ENCODE results near the gene CLEC16A. TPM values are rescaled to one million over a fixed set of nuclear protein-coding genes. Genes with fewer than 3 reads are reported as not detected.

The CLEC16A gene
- total RNA-seq, 3 donors from 2014 or later: 20.0 to 35.3 (median 33.1) TPM

DNA sequence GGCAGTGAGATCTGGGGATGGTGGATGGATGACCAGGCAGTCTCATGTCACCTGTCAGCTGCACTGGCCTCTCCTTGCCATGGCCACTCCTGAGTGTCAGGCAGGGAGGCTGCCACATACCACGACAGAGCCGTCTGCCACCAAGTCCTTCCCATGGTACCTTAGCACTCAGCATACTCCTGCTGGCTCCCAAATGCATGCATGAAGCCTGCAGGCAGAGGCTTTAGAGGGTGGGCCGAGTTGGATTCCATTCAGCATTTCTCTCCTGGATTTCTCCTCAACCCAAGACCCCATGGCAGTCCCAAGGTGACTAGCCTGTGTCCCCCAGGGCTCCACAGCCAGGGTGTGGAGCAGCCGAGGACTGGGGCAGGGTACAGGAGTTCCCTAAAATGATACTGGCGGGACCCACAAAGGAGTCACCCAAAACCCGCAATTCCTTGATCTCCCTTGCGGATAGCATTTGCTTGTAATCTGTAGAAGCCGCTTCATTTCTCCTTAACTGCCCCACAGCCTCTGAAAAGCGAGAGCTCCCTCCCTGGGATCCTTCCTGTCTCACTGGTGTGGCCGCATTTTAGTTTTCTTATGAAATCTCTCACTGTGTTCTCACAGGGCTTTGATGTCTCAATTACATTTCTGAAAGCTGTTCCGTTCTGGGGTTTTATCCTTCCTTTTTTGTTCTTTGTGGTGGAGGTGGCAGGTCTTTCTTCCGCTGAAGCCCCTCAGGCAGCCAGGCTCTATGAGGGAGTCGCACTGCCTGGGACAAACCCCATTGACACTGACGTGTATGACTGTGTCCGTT is 170.2 kb downstream of the CLEC16A start:
- no peak overlapping the region for H3K27ac ChIP-seq
- H3K4me3 ChIP-seq: no peak overlapping the region
- H3K4me1 ChIP-seq: no peaks in the 10 kb centered on the region
- intact Hi-C loops (cut with DNase I; ENCODE audit: low total_unique reads): no loop called here
- DNase-seq (ENCODE audit: low spot score in 2 of 2): no peak
- H3K9me3 ChIP-seq: peaks cover 5 to 8% of the 10 kb centered on the region in 2 donors
- no peaks in the 10 kb centered on the region for H3K27me3 ChIP-seq
- no peak for TF ChIP-seq POLR2A (IDR thresholded peaks at IDR 0.05)
- no peak for TF ChIP-seq POLR2AphosphoS5 (IDR thresholded peaks at IDR 0.05)
- TF ChIP-seq, protein P1, sequence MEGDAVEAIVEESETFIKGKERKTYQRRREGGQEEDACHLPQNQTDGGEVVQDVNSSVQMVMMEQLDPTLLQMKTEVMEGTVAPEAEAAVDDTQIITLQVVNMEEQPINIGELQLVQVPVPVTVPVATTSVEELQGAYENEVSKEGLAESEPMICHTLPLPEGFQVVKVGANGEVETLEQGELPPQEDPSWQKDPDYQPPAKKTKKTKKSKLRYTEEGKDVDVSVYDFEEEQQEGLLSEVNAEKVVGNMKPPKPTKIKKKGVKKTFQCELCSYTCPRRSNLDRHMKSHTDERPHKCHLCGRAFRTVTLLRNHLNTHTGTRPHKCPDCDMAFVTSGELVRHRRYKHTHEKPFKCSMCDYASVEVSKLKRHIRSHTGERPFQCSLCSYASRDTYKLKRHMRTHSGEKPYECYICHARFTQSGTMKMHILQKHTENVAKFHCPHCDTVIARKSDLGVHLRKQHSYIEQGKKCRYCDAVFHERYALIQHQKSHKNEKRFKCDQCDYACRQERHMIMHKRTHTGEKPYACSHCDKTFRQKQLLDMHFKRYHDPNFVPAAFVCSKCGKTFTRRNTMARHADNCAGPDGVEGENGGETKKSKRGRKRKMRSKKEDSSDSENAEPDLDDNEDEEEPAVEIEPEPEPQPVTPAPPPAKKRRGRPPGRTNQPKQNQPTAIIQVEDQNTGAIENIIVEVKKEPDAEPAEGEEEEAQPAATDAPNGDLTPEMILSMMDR (IDR thresholded peaks at IDR 0.05): no peak
- H3K36me3 ChIP-seq: no peaks in the 10 kb centered on the region

DNA sequence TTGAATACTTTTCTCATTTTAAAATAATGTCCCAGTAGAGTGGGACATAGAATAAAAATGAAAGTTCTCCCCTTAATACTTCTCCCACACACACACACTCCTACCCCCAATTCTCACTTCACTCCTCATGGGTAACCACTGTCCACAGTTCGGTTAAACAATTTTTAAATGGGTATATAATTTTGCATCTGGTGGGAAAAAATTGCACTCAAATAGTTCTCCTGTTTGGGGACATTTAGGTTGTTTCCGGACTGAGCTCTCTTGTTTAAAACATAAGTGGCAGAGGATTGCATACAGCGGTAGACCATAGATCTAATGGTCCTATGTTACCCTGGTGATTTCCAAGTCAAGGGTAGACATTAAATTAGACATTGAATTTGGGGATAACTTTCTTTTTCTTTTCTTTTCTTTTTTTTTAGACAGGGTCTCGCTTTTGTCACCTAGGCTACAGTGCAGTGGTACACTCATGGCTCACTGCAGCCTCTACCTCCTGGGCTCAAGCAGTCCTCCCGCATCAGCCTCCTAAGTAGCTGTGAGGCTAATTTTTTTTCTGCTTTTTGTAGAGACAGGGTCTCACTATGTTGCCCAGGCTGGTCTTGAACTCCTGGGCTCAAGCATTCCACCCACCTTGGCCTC is 173.3 kb downstream of the CLEC16A start:
- H3K27me3 ChIP-seq: no peaks in the 10 kb centered on the region
- intact Hi-C loops (cut with DNase I; ENCODE audit: low total_unique reads): no loop called here
- TF ChIP-seq, protein P1 (IDR thresholded peaks at IDR 0.05): no peak
- TF ChIP-seq POLR2A (IDR thresholded peaks at IDR 0.05) (no peak), POLR2AphosphoS5 (IDR thresholded peaks at IDR 0.05) (no peak)
- no peak for DNase-seq (ENCODE audit: low spot score in 2 of 2)
- H3K4me1 ChIP-seq: no peaks in the 10 kb centered on the region
- H3K27ac ChIP-seq: no peak overlapping the region
- no peaks in the 10 kb centered on the region for H3K36me3 ChIP-seq
- H3K4me3 ChIP-seq: no peak overlapping the region
- H3K9me3 ChIP-seq: no peaks in the 10 kb centered on the region

DNA sequence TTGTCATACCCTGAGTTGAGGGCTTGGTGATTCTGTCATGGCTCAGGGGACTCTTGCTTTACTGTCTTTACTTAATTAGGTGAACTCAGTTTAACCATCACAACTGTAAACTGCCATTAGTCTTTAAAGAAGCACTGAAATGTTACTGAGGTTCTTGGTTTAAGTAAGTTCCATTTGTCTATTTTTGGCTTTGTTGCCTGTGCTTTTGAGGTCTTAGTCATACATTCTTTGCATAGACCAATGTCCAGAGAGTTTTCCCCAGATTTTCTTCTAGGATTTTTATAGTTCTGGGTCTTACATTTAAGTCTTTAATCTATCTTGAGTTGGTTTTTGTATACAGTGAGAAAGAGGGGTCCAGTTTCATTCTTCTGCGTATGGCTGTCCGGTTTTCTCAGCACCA is 174.1 kb downstream of the CLEC16A start:
- no peaks in the 10 kb centered on the region for H3K4me1 ChIP-seq
- no peak overlapping the region for H3K4me3 ChIP-seq
- TF ChIP-seq POLR2A (IDR thresholded peaks at IDR 0.05) (no peak), POLR2AphosphoS5 (IDR thresholded peaks at IDR 0.05) (no peak)
- TF ChIP-seq, protein P1 (IDR thresholded peaks at IDR 0.05): no peak
- intact Hi-C loops (cut with DNase I; ENCODE audit: low total_unique reads): no loop called here
- H3K27me3 ChIP-seq: no peaks in the 10 kb centered on the region
- no peak for DNase-seq (ENCODE audit: low spot score in 2 of 2)
- H3K27ac ChIP-seq: no peak overlapping the region
- H3K9me3 ChIP-seq: no peaks in the 10 kb centered on the region
- no peaks in the 10 kb centered on the region for H3K36me3 ChIP-seq

DNA sequence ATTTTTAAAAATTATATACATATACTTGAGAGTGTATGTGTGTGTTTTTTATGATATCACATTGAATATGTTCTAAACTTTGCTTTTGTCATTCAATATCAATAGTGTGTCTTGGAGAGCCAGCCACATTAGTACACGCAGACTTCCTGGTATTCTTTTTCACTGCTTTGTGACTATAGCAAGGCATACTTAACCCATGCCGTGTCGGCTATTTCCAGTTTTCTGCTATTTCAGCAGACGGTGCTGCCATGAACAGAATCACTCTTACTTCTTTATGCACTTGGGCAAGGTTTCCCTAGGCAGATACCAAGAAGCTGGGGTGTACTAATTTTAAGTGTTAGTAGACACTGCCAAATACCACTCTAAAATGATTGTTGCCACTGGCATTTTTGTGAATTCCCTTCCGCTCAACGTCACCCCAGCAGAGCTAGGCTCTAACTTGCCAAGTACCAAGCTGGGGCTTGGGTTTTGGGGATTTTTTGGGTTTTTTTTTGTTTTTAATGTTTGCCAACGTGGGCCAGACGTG is 176.8 kb downstream of the CLEC16A start:
- no peaks in the 10 kb centered on the region for H3K9me3 ChIP-seq
- H3K27me3 ChIP-seq: no peaks in the 10 kb centered on the region
- no peaks in the 10 kb centered on the region for H3K4me1 ChIP-seq
- TF ChIP-seq POLR2A (IDR thresholded peaks at IDR 0.05) (no peak), POLR2AphosphoS5 (IDR thresholded peaks at IDR 0.05) (no peak)
- TF ChIP-seq, protein P1 (IDR thresholded peaks at IDR 0.05): no peak
- H3K27ac ChIP-seq: no peak overlapping the region
- intact Hi-C loops (cut with DNase I; ENCODE audit: low total_unique reads): no loop called here
- no peaks in the 10 kb centered on the region for H3K36me3 ChIP-seq
- no peak overlapping the region for H3K4me3 ChIP-seq
- DNase-seq (ENCODE audit: low spot score in 2 of 2): no peak

Data from breast epithelium (tissue), 4 donors.